Stimulated activated CD4-positive, alpha-beta T cell treated with anti-CD3 and anti-CD28 coated beads, TNF-alpha, amount 100 ng/mL, for 4 hours (primary cell): ENCODE measurements around the gene KIAA1217.

Experiments used
- DNase-seq, 3 experiments: peaks; one replicate each; pipeline ENCODE4 v3.0.0-alpha.2; 2020; ENCODE audit warnings: low read depth in 3 of 3

Gene KIAA1217

GRCh38 chr10:24247841-24248240 lies 38.9 kb downstream of the KIAA1217 start:
- no peak for DNase-seq

GRCh38 chr10:24249829-24250415 lies 41.0 kb downstream of the KIAA1217 start:
- no peak for DNase-seq

- no peak for DNase-seq
Measured at GRCh38 chr10:24251547-24251946, 42.6 kb downstream of the KIAA1217 start.

GRCh38 chr10:24254180-24254579 lies 45.2 kb downstream of the KIAA1217 start:
- no peak for DNase-seq

GRCh38 chr10:24255115-24255880 lies 46.4 kb downstream of the KIAA1217 start:
- no peak for DNase-seq

GRCh38 chr10:24255881-24256311 lies 47.0 kb downstream of the KIAA1217 start:
- DNase-seq = no peak

- DNase-seq = no peak
Measured at GRCh38 chr10:24256619-24257107, 47.7 kb downstream of the KIAA1217 start.

- DNase-seq = no peak
Measured at GRCh38 chr10:24257588-24257987, 48.6 kb downstream of the KIAA1217 start.

- no peak for DNase-seq
Measured at GRCh38 chr10:24259365-24260130, 50.6 kb downstream of the KIAA1217 start.

- DNase-seq = no peak
Measured at GRCh38 chr10:24261627-24262026, 52.7 kb downstream of the KIAA1217 start.

GRCh38 chr10:24262929-24263590 lies 54.1 kb downstream of the KIAA1217 start:
- DNase-seq = no peak

GRCh38 chr10:24269476-24269875 lies 60.5 kb downstream of the KIAA1217 start:
- no peak for DNase-seq

- DNase-seq = no peak
Measured at GRCh38 chr10:24272374-24272773, 63.4 kb downstream of the KIAA1217 start.

GRCh38 chr10:24277277-24277676 lies 68.3 kb downstream of the KIAA1217 start:
- no peak for DNase-seq

GRCh38 chr10:24277771-24278170 lies 68.8 kb downstream of the KIAA1217 start:
- no peak for DNase-seq

GRCh38 chr10:24278176-24278889 lies 69.4 kb downstream of the KIAA1217 start:
- DNase-seq = no peak

GRCh38 chr10:24279166-24279565 lies 70.2 kb downstream of the KIAA1217 start:
- DNase-seq = no peak

- DNase-seq = no peak
Measured at GRCh38 chr10:24287559-24288195, 78.7 kb downstream of the KIAA1217 start.

- DNase-seq = no peak
Measured at GRCh38 chr10:24288581-24288980, 79.6 kb downstream of the KIAA1217 start.

GRCh38 chr10:24289235-24289634 lies 80.3 kb downstream of the KIAA1217 start:
- DNase-seq = no peak
